Right lobe of liver (tissue), 6 donors: ENCODE data around the gene PGAP6. TPM values are rescaled to one million over a fixed set of nuclear protein-coding genes. Genes with fewer than 3 reads are reported as not detected.

Experiments used
- ATAC-seq, 4 donors: fragments of 200-7000 bp; cut with Tn5 transposase; one replicate each; pipeline ENCODE4 v1.9.1; 2020; ENCODE audit warnings: mild to moderate bottlenecking in 4 of 4, moderate library complexity in 4 of 4
- DNase-seq, 3 donors: peaks; one replicate each; pipeline ENCODE4 v3.0.0-alpha.2; 2020
- H3K27ac ChIP-seq, 3 donors: fragments of 200-600 bp; one replicate each; pipeline ENCODE4 v1.8.0; 2022
- H3K27me3 ChIP-seq, 2 donors: fragments of 200-600 bp; one replicate each; pipeline ENCODE4 v1.8.0; 2022
- H3K36me3 ChIP-seq, 4 donors: fragments of 200-600 bp; sonication (generic) in 1 of 4; one replicate each; pipeline versions ENCODE4 v1.5.1 to v1.8.0; 2017 to 2022; ENCODE audit warnings: control low read depth in 1 of 4
- H3K4me1 ChIP-seq, 4 donors: fragments of 200-600 bp; sonication (generic) in 1 of 4; one replicate each; pipeline versions ENCODE4 v1.5.1 to v1.8.0; 2017 to 2022; ENCODE audit warnings: control low read depth in 1 of 4
- H3K4me3 ChIP-seq, 3 donors: fragments of 200-600 bp; one replicate each; pipeline ENCODE4 v1.8.0; 2022
- H3K9me3 ChIP-seq, 4 donors: fragments of 200-600 bp; sonication (generic) in 1 of 4; one replicate each; pipeline versions ENCODE4 v1.5.1 to v1.8.0; 2017 to 2022; ENCODE audit warnings: control low read depth in 1 of 4
- POLR2A ChIP-seq: fragments of 450-650 bp; IDR thresholded peaks from one replicate; pipeline ENCODE4 v1.6.1; 2017; ENCODE audit warnings: antibody characterized with exemption, mild to moderate bottlenecking
- WGBS: methylation state at CpG from one replicate; pipeline ENCODE4 v1.1.6; 2018; ENCODE audit warnings: low coverage, low lambda C conversion rate; ENCODE audit not compliant: insufficient coverage; ENCODE audit errors: missing lambda C conversion rate; 5-methylcytosine and 5-hydroxymethylcytosine counted together
- intact Hi-C, 2 donors: fragments of 100-400 bp; cut with DNase I; formaldehyde crosslinking; loops; one replicate each; pipeline versions ENCODE4 v1.11.2 to v1.14.1; 2022
- total RNA-seq, 6 experiments: library from RNA; depleted of rRNA in 2 of 6; stranded (reverse); fragments of >200 nt in 2 of 6; fragmentation: NEBNext Ultra II Directional in 3 of 6; extraction: Animal tissue kit (Norgen Biotek cat#: 25700) in 3 of 6; gene quantifications; one replicate each; pipeline versions ENCODE4 v1.1.0 to v1.2.4, GENCODE V29; 2016 to 2023
- TF ChIP-seq, protein P1 (sequence below), 4 donors: fragments of 200-600 bp in 3 of 4; fragments of 450-650 bp in 1 of 4; IDR thresholded peaks; one replicate each; pipeline versions ENCODE4 v1.5.1 to v1.8.0; 2016 to 2022; ENCODE audit warnings: antibody characterized with exemption in 4 of 4, mild to moderate bottlenecking in 2 of 4
- donor health status: DM: no; HTN: yes; CAD: no.
- donor health status: DM: no; HTN: no; CAD: no.
- donor health status: DM: no; HTN: no; CAD: no.
- donor health status: DM: no; HTN: yes; CAD: no.
- donor health status: DM: no; HTN: yes; CAD: no.

PGAP6 gene
- total RNA-seq, 6 experiments from 2014 or later = 24.3 to 44.6 (median 28.0) TPM

DNA sequence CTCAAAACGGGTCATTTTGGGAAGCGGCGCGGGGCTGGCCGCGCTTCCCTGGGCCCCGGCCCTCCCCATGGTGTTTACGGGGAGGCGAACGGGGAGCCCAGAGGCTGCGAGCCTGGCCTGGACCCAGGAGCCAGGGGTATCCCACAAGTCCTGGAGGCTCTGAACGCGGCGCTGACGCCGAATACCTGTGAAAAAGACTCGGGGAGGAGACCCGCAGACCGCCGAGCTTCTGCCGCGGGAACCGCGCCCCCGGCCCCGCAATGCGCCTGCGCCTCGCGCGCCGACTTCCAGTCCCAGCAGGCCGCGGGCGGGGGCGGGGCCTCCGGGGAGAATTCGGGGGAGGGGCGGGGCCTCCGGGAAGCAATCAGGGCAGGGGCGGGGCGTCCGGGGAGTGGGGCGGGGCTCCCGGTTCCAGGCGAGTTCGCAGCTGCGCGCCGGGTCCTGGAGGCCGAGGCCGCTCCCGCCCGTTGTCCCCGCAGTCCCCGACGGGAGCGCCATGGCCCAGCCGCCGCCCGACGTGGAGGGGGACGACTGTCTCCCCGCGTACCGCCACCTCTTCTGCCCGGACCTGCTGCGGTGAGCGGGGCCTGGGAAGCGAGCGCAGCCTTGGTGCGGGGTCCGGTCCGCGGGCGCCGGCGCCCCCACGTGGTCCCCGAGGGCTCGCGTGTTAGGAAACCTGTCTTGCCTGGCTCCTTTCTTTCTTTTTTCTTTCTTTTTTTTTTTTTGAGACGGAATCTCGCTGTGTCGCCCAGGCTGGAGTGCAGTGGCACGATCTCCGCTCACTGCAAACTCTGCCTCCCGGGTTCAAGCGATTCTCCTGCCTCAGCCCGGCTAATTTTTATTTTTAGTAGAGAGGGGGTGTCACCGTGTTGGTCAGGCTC, 19.9 kb upstream of the PGAP6 start, which contains the start of gene DECR2:
Gene DECR2, plus strand, starts transcription at position 418 of the 881 bp plus-strand sequence. Its CDS starts 79 bp downstream, at position 497.
- ATAC-seq = peak; percentile 77 to 87 (median 82)
- no peaks in the 10 kb centered on the region for H3K27me3 ChIP-seq
- intact Hi-C loops = no loop called here
- WGBS = 0% methylated on average over 25 of the region's 91 CpGs
- H3K4me1 ChIP-seq = peaks cover 0 to 40% (median 8%) of the 10 kb centered on the region in 4 donors
- H3K36me3 ChIP-seq = peaks cover 0 to 1% (median 0%) of the 10 kb centered on the region in 4 donors
- peak within 1 kb of the TSS; percentile 65 to 85 (median 77) for H3K4me3 ChIP-seq
- peak within 1 kb of the TSS; percentile 87 to 95 (median 87) for H3K27ac ChIP-seq
- TF ChIP-seq POLR2A = peak; percentile 77
- TF ChIP-seq, protein P1, sequence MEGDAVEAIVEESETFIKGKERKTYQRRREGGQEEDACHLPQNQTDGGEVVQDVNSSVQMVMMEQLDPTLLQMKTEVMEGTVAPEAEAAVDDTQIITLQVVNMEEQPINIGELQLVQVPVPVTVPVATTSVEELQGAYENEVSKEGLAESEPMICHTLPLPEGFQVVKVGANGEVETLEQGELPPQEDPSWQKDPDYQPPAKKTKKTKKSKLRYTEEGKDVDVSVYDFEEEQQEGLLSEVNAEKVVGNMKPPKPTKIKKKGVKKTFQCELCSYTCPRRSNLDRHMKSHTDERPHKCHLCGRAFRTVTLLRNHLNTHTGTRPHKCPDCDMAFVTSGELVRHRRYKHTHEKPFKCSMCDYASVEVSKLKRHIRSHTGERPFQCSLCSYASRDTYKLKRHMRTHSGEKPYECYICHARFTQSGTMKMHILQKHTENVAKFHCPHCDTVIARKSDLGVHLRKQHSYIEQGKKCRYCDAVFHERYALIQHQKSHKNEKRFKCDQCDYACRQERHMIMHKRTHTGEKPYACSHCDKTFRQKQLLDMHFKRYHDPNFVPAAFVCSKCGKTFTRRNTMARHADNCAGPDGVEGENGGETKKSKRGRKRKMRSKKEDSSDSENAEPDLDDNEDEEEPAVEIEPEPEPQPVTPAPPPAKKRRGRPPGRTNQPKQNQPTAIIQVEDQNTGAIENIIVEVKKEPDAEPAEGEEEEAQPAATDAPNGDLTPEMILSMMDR (IDR thresholded peaks at IDR 0.05) = peak; percentile 21 to 48 (median 36)
- H3K9me3 ChIP-seq = no peaks in the 10 kb centered on the region
- DNase-seq = peak; percentile 97 to 98 (median 98)

DNA sequence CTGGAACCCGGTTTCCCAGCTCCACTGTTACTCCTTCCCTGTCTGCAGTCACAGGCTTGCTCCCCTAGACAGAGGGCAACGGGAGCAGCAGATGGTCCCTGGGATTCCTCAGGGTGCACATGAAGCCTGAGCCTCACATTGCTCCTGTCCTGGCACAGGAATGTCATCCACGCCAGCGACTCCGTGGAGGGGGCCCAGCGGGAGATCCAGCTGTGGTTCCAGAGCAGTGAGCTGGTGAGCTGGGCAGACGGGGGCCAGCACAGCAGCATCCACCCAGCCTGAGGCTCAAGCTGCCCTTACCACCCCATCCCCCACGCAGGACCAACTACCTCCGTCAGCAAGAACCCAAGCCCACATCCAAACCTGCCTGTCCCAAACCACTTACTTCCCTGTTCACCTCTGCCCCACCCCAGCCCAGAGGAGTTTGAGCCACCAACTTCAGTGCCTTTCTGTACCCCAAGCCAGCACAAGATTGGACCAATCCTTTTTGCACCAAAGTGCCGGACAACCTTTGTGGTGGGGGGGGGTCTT, 18.3 kb upstream of the PGAP6 start:
- no peaks in the 10 kb centered on the region for H3K9me3 ChIP-seq
- no peak for ATAC-seq
- no peak overlapping the region for H3K27ac ChIP-seq
- peaks cover 0 to 27% (median 3%) of the 10 kb centered on the region in 4 donors for H3K4me1 ChIP-seq
- H3K27me3 ChIP-seq = no peaks in the 10 kb centered on the region
- no peak for DNase-seq
- WGBS = 80% methylated on average over 1 of the region's 10 CpGs
- no peak for TF ChIP-seq POLR2A
- TF ChIP-seq, protein P1 (IDR thresholded peaks at IDR 0.05) = no peak
- H3K36me3 ChIP-seq = no peaks in the 10 kb centered on the region
- no peak overlapping the region for H3K4me3 ChIP-seq
- intact Hi-C loops = no loop called here

DNA sequence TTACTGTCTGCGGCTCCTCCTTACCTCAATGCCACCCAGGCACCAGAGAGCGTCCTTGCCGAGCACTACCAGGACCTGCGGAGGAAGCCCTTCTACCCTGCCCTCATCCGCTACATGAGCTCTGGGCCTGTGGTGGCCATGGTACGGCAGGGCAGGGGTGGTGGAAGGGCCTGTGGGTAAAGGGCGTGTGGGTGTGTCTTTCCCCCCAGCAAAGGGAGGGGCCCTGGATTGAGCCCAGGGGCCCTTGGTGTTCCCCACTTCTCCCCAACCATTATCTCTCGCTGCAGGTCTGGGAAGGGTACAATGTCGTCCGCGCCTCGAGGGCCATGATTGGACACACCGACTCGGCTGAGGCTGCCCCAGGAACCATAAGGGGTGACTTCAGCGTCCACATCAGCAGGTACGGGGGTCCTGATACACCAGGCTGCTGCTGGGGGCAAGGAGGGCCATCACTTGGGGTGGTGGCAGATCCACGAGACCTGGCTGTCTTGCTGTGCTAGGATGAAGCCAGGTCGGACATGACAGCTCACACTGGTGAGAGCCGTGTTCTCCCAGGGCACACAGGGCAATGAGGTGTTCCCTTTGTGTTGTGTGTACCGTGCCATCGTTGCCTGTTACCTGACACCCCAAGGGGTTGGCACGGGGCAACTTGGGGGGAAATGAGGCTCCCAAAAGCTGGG, 17.7 kb upstream of the PGAP6 start:
- Histone ChIP-seq H3K4me3 (no peak overlapping the region), H3K36me3 (no peaks in the 10 kb centered on the region), H3K4me1 (peaks cover 0 to 20% (median 0%) of the 10 kb centered on the region in 4 donors), H3K27ac (no peak overlapping the region), H3K27me3 (no peaks in the 10 kb centered on the region), H3K9me3 (no peaks in the 10 kb centered on the region)
- DNase-seq = no peak
- no peak for ATAC-seq
- 80% methylated on average over 2 of the region's 22 CpGs for WGBS
- intact Hi-C loops = loop anchor here in 1 of 2 donors (10.0 kb wide), 1 partner anchor 95 kb away; no protein-coding TSS in a partner anchor
- TF ChIP-seq, protein P1 (IDR thresholded peaks at IDR 0.05) = no peak

DNA sequence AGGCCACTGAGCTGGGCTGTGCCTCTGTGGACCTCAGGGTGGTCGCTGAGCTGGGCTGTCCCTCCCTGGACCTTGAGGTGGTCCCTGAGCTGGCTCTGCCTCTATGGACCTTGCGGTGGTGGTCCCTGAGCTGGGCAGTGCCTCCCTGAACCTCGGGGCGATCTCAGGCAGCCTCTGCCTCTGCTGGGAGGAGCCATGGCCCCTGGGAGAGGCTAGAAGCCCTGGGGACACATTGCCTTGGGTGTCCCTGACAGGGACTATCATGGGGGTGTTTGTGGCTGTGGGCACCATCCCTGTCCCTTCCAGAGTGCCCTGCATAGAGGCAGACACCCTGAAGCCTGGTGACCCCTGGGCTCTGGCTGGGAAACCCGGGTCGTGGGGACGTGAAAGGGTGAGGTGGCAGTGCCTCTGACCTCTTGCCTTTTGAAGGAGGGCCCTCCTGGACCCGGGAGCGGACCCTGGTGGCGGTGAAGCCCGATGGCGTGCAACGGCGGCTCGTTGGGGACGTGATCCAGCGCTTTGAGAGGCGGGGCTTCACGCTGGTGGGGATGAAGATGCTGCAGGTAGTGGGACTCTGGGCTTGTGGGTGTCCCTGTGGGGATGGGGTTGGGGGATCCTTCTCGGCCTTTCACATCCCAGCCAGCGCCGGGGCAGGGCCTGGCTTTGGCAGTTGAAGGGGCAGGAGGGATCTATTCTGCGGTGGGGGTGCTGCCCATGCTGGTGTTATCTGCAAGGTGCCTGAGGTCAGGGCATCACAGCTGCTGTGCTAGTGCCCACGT, 17.0 kb upstream of the PGAP6 start:
- Histone ChIP-seq H3K27me3 (no peaks in the 10 kb centered on the region), H3K36me3 (no peaks in the 10 kb centered on the region), H3K4me3 (no peak overlapping the region), H3K9me3 (no peaks in the 10 kb centered on the region), H3K4me1 (peaks cover 0 to 18% (median 0%) of the 10 kb centered on the region in 4 donors), H3K27ac (no peak overlapping the region)
- no peak for DNase-seq
- intact Hi-C loops = loop anchor here in 1 of 2 donors (10.0 kb wide), 1 partner anchor 96 kb away; no protein-coding TSS in a partner anchor
- ATAC-seq = no peak
- TF ChIP-seq, protein P1 (IDR thresholded peaks at IDR 0.05) = no peak
- no peak for TF ChIP-seq POLR2A
- 80% methylated on average over 2 of the region's 24 CpGs for WGBS
